K562 (cell line): ENCODE results near the gene ECHDC3.

Experiments used
- CHD7 ChIP-seq: fragments of 200-600 bp; sonication (generic); IDR thresholded peaks from one replicate; pipeline ENCODE4 v1.6.1; 2012; ENCODE audit warnings: mild to moderate bottlenecking, low read depth, low read length, inconsistent platforms
- ELF4 ChIP-seq: fragments of 450-650 bp; formaldehyde crosslinking; IDR thresholded peaks from 2 replicates; pipeline ENCODE4 v1.4.0; 2022; ENCODE audit warnings: missing genetic modification characterization
- GABPA ChIP-seq: fragments of 200-800 bp; sonication (Bioruptor generic); conservative IDR thresholded peaks from 2 replicates; pipeline ENCODE4 v1.6.1; 2016; ENCODE audit warnings: low read depth, missing genetic modification characterization, missing compliant biosample characterization
- RCOR1 ChIP-seq, 2 experiments: IDR thresholded peaks; 2 replicates each; pipeline ENCODE4 v1.6.1; 2012; ENCODE audit warnings: low read depth in 2 of 2, low read length in 2 of 2, borderline replicate concordance in 1 of 2, improper control_type of control experiment in 1 of 2
- ZNF263 ChIP-seq: sonication (generic); formaldehyde crosslinking; IDR thresholded peaks from 2 replicates; pipeline ENCODE4 v1.8.0; 2022; ENCODE audit warnings: mild to moderate bottlenecking, missing genetic modification reagents, borderline replicate concordance
- ZNF785 ChIP-seq: fragments of 250-450 bp; sonication (Bioruptor Pico); IDR thresholded peaks from 2 replicates; pipeline ENCODE4 v1.4.0; 2020; ENCODE audit warnings: mild to moderate bottlenecking
- TF ChIP-seq, protein P1 (sequence below): conservative IDR thresholded peaks from 2 replicates; pipeline ENCODE4 v1.6.1; 2011; ENCODE audit warnings: low read depth, mild to moderate bottlenecking, low read length; ENCODE audit not compliant: control insufficient read depth
- TF ChIP-seq, protein P2 (sequence below), 3 experiments: IDR thresholded peaks in 2 of 3; conservative IDR thresholded peaks in 1 of 3; 2 replicates each; pipeline ENCODE4 v1.5.1; 2011 to 2012; ENCODE audit warnings: low read length in 3 of 3, mild to moderate bottlenecking in 3 of 3, control low read depth in 2 of 3, improper control_type of control experiment in 1 of 3, inconsistent platforms in 1 of 3, low read depth in 1 of 3, mixed read lengths in 1 of 3, moderate library complexity in 1 of 3; ENCODE audit not compliant: insufficient read depth in 2 of 3

DNA sequence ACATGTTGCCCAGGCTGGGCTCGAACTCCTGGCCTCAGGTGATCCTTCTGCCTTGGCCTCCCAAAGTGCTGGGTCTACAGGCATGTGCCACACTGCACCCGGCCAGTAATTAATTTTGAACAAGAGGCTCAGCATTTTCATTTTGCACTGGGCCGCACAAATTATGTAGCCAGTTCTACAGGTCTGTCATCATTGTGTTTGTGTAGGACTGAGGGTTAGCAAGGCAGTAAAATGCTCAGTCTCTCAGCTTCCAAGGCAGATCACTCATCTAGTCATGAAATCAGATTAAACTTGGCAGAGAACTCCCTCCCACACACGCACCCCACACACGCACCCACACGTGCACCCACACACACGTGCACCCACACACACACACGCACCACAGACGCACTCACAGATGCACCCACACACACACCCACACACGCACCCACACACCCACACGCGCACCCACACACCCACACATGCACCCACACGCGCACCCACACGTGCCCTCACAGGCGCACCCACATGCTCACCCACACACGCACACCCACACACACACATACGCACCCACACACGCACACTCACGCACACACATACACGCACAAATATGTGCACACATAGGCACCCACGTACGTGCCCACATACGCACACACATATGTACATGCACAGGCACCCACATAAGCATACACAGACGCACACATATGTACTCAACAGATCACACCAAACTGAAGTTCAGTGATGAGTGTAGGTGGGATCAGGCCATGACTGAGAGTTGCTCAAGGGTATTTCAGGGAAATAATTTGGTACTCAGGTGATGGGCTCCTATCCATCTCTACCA is 53.1 kb downstream of the ECHDC3 start:
- TF ChIP-seq CHD7, result no peak
- TF ChIP-seq, protein P1, sequence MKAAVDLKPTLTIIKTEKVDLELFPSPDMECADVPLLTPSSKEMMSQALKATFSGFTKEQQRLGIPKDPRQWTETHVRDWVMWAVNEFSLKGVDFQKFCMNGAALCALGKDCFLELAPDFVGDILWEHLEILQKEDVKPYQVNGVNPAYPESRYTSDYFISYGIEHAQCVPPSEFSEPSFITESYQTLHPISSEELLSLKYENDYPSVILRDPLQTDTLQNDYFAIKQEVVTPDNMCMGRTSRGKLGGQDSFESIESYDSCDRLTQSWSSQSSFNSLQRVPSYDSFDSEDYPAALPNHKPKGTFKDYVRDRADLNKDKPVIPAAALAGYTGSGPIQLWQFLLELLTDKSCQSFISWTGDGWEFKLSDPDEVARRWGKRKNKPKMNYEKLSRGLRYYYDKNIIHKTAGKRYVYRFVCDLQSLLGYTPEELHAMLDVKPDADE, result no peak
- TF ChIP-seq, protein P2, sequence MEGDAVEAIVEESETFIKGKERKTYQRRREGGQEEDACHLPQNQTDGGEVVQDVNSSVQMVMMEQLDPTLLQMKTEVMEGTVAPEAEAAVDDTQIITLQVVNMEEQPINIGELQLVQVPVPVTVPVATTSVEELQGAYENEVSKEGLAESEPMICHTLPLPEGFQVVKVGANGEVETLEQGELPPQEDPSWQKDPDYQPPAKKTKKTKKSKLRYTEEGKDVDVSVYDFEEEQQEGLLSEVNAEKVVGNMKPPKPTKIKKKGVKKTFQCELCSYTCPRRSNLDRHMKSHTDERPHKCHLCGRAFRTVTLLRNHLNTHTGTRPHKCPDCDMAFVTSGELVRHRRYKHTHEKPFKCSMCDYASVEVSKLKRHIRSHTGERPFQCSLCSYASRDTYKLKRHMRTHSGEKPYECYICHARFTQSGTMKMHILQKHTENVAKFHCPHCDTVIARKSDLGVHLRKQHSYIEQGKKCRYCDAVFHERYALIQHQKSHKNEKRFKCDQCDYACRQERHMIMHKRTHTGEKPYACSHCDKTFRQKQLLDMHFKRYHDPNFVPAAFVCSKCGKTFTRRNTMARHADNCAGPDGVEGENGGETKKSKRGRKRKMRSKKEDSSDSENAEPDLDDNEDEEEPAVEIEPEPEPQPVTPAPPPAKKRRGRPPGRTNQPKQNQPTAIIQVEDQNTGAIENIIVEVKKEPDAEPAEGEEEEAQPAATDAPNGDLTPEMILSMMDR (IDR thresholded peaks at IDR 0.05 in 2 of 3, conservative IDR thresholded peaks at IDR 0.05 in 1 of 3; ENCODE audit: insufficient read depth in 2 of 3, low read depth in 1 of 3, low read length in 3 of 3), result no peak
- no peak for TF ChIP-seq ELF4 (CRISPR knock-in tag)
- no peak for TF ChIP-seq ZNF785
- no peak for TF ChIP-seq GABPA (tag)
- TF ChIP-seq ZNF263 (CRISPR knock-in tag), result no peak
- TF ChIP-seq RCOR1 (IDR thresholded peaks at IDR 0.05; ENCODE audit: borderline replicate concordance in 1 of 2, low read depth in 2 of 2, low read length in 2 of 2), result no peak
